ENCODE data around the gene ANK2.

DNA sequence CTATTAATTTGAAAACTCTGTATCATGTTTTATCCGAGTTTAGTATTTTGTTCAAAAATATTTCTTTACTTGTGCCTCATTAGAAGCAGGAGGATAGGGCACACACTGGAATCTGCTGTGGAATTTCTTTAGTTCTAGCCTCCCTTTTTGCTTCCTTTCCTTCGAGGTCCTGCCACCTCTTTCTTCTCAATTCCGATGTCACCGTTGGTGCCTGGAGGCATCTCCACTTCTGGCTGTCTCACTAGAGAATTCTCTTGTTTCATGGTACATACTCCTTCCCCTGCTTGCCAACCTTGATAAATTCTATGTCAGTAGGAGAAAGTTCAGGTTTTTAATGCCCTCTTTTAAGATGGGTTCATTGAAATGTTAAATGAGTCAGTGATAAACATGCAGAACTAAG is 140.1 kb downstream of the ANK2 start:
- TF ChIP-seq, protein P1, sequence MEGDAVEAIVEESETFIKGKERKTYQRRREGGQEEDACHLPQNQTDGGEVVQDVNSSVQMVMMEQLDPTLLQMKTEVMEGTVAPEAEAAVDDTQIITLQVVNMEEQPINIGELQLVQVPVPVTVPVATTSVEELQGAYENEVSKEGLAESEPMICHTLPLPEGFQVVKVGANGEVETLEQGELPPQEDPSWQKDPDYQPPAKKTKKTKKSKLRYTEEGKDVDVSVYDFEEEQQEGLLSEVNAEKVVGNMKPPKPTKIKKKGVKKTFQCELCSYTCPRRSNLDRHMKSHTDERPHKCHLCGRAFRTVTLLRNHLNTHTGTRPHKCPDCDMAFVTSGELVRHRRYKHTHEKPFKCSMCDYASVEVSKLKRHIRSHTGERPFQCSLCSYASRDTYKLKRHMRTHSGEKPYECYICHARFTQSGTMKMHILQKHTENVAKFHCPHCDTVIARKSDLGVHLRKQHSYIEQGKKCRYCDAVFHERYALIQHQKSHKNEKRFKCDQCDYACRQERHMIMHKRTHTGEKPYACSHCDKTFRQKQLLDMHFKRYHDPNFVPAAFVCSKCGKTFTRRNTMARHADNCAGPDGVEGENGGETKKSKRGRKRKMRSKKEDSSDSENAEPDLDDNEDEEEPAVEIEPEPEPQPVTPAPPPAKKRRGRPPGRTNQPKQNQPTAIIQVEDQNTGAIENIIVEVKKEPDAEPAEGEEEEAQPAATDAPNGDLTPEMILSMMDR (IDR thresholded peaks at IDR 0.05 in 4 of 5, conservative IDR thresholded peaks at IDR 0.05 in 1 of 5) = no peak
- no peak for TF ChIP-seq POLR2A (IDR thresholded peaks at IDR 0.05)
